PC-9 (cell line): Measurements from ENCODE around the gene RICTOR.

ENCODE experiments used
- EZH2 ChIP-seq: fragments of 200-600 bp; sonication (generic); IDR thresholded peaks from 2 replicates; pipeline ENCODE4 v1.8.0; 2017; ENCODE audit warnings: antibody characterized with exemption, low read depth
- TF ChIP-seq, protein P1 (sequence below): fragments of 200-600 bp; sonication (generic); conservative IDR thresholded peaks from 2 replicates; pipeline ENCODE4 v1.6.1; 2017; ENCODE audit warnings: mixed run types, antibody characterized with exemption, mild to moderate bottlenecking, moderate library complexity

DNA sequence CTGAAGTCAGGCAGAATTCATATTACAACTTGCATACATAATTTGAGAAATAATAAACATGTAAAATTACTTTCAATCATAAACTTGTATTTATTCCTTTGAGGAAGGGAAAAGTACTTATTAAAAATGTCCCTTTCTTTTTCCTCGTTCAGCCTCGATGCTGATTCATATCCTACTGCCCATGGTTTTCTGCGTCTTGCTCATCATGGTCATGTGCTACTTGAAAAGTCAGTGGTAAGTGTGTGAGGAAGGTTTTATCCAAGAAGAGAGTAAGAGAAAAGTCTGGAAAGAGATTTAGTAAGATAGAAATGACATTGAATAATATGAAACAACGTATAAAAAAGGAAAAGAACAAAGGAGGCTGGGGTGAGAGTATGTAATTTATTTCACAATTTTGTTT lies 142.5 kb downstream of the RICTOR start:
- TF ChIP-seq EZH2: no peak
- TF ChIP-seq, protein P1, sequence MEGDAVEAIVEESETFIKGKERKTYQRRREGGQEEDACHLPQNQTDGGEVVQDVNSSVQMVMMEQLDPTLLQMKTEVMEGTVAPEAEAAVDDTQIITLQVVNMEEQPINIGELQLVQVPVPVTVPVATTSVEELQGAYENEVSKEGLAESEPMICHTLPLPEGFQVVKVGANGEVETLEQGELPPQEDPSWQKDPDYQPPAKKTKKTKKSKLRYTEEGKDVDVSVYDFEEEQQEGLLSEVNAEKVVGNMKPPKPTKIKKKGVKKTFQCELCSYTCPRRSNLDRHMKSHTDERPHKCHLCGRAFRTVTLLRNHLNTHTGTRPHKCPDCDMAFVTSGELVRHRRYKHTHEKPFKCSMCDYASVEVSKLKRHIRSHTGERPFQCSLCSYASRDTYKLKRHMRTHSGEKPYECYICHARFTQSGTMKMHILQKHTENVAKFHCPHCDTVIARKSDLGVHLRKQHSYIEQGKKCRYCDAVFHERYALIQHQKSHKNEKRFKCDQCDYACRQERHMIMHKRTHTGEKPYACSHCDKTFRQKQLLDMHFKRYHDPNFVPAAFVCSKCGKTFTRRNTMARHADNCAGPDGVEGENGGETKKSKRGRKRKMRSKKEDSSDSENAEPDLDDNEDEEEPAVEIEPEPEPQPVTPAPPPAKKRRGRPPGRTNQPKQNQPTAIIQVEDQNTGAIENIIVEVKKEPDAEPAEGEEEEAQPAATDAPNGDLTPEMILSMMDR: no peak
